Glutamatergic neuron (in vitro differentiated cells): ENCODE data around the gene C17orf67. TPM values are rescaled to one million over a fixed set of nuclear protein-coding genes. Genes with fewer than 3 reads are reported as not detected.

ENCODE experiments used
- DNase-seq: peaks from one replicate; pipeline ENCODE4 v3.0.0; 2022
- H3K27ac Mint-ChIP-seq: one replicate; pipeline ENCODE4 v1.8.0; 2020; ENCODE audit warnings: mild to moderate bottlenecking, mixed read lengths, inconsistent platforms; ENCODE audit not compliant: unreplicated experiment
- H3K27me3 Mint-ChIP-seq: one replicate; pipeline ENCODE4 v1.8.0; 2020; ENCODE audit warnings: mild to moderate bottlenecking, moderate library complexity, mixed read lengths, inconsistent platforms; ENCODE audit not compliant: unreplicated experiment
- H3K36me3 Mint-ChIP-seq: one replicate; pipeline ENCODE4 v1.8.0; 2020; ENCODE audit warnings: mild to moderate bottlenecking, mixed read lengths, inconsistent platforms; ENCODE audit not compliant: unreplicated experiment
- H3K4me1 Mint-ChIP-seq: one replicate; pipeline ENCODE4 v1.8.0; 2020; ENCODE audit warnings: mild to moderate bottlenecking, low read depth, mixed read lengths, inconsistent platforms; ENCODE audit not compliant: unreplicated experiment
- H3K4me3 Mint-ChIP-seq: one replicate; pipeline ENCODE4 v1.8.0; 2020; ENCODE audit warnings: mild to moderate bottlenecking, mixed read lengths, inconsistent platforms; ENCODE audit not compliant: unreplicated experiment
- H3K9me3 Mint-ChIP-seq: one replicate; pipeline ENCODE4 v1.8.0; 2020; ENCODE audit warnings: mild to moderate bottlenecking, moderate library complexity, mixed read lengths, inconsistent platforms; ENCODE audit not compliant: unreplicated experiment
- CTCF ChIP-seq: fragments of 200-600 bp; sonication (generic); IDR thresholded peaks from one replicate; pipeline ENCODE4 v1.5.0; 2021; ENCODE audit not compliant: partially characterized antibody, unreplicated experiment
- total RNA-seq: library from RNA; stranded (reverse); fragmentation: NEBNext Ultra II Directional; extraction: Animal tissue kit (Norgen Biotek cat#: 25700); gene quantifications from one replicate; pipeline ENCODE4 v1.2.1, GENCODE V29; 2021; ENCODE audit not compliant: unreplicated experiment

Gene C17orf67
- total RNA-seq, 1 donor from 2014 or later, result not detected

- H3K27me3 Mint-ChIP-seq, result peaks cover 4% of the 10 kb centered on the region
- no peak for TF ChIP-seq CTCF
- H3K9me3 Mint-ChIP-seq, result no peaks in the 10 kb centered on the region
- H3K4me3 Mint-ChIP-seq, result no peak overlapping the region
- no peak overlapping the region for H3K27ac Mint-ChIP-seq
- peaks cover 7% of the 10 kb centered on the region for H3K4me1 Mint-ChIP-seq
- no peaks in the 10 kb centered on the region for H3K36me3 Mint-ChIP-seq
- DNase-seq, result no peak
Measured at GRCh38 chr17:56773124-56773523, 60.6 kb downstream of the C17orf67 start.

GRCh38 chr17:56772442-56772841 is 61.3 kb downstream of the C17orf67 start:
- no peak for DNase-seq
- Mint-ChIP-seq H3K4me1 (peaks cover 7% of the 10 kb centered on the region), H3K9me3 (no peaks in the 10 kb centered on the region), H3K4me3 (no peak overlapping the region), H3K27ac (no peak overlapping the region), H3K36me3 (no peaks in the 10 kb centered on the region), H3K27me3 (peaks cover 4% of the 10 kb centered on the region)
- no peak for TF ChIP-seq CTCF

- DNase-seq, result no peak
- no peaks in the 10 kb centered on the region for H3K9me3 Mint-ChIP-seq
- peaks cover 4% of the 10 kb centered on the region for H3K27me3 Mint-ChIP-seq
- H3K4me3 Mint-ChIP-seq, result no peak overlapping the region
- H3K36me3 Mint-ChIP-seq, result no peaks in the 10 kb centered on the region
- peaks cover 7% of the 10 kb centered on the region for H3K4me1 Mint-ChIP-seq
- no peak for TF ChIP-seq CTCF
- no peak overlapping the region for H3K27ac Mint-ChIP-seq
Measured at GRCh38 chr17:56771975-56772374, 61.7 kb downstream of the C17orf67 start.

GRCh38 chr17:56771563-56771962 is 62.2 kb downstream of the C17orf67 start:
- no peak overlapping the region for H3K27ac Mint-ChIP-seq
- peaks cover under 1% of the 10 kb centered on the region for H3K27me3 Mint-ChIP-seq
- no peak for DNase-seq
- H3K4me1 Mint-ChIP-seq, result peaks cover 7% of the 10 kb centered on the region
- no peaks in the 10 kb centered on the region for H3K36me3 Mint-ChIP-seq
- no peak for TF ChIP-seq CTCF
- no peaks in the 10 kb centered on the region for H3K9me3 Mint-ChIP-seq
- no peak overlapping the region for H3K4me3 Mint-ChIP-seq

- H3K4me3 Mint-ChIP-seq, result no peak overlapping the region
- TF ChIP-seq CTCF, result no peak
- no peak overlapping the region for H3K27ac Mint-ChIP-seq
- H3K9me3 Mint-ChIP-seq, result no peaks in the 10 kb centered on the region
- H3K27me3 Mint-ChIP-seq, result no peaks in the 10 kb centered on the region
- no peaks in the 10 kb centered on the region for H3K36me3 Mint-ChIP-seq
- peaks cover 7% of the 10 kb centered on the region for H3K4me1 Mint-ChIP-seq
- no peak for DNase-seq
Measured at GRCh38 chr17:56770427-56770826, 63.3 kb downstream of the C17orf67 start.
